Measurements from ENCODE around the gene MED13.

GRCh38 chr17:62112229-62112628 lies 47.2 kb upstream of the MED13 start:
- TF ChIP-seq POLR2A (IDR thresholded peaks at IDR 0.05) (no peak), CTCF (IDR thresholded peaks at IDR 0.05) (no peak)

All from esophagus squamous epithelium (tissue), 4 donors.